ENCODE measurements around the gene PGLYRP1. TPM values are rescaled to one million over a fixed set of nuclear protein-coding genes. Genes with fewer than 3 reads are reported as not detected.
A peak's percentile ranks its signal among the peaks of the same experiment; 100 is the strongest.

The PGLYRP1 gene
- total RNA-seq, 1 experiment from 2014 or later = not detected

GRCh38 chr19:45973553-45974338 is 49.1 kb downstream of the PGLYRP1 start, which contains the start of gene NOVA2:
Gene NOVA2 (minus strand): TSS chr19:45973865. CDS start chr19:45973351, 514 bp downstream.
- Mint-ChIP-seq H3K4me1 (peaks cover 12 to 27% of the 10 kb centered on the region in 2 experiments), H3K27me3 (ENCODE audit: low read depth) (peaks cover 70% of the 10 kb centered on the region), H3K36me3 (ENCODE audit: insufficient read depth in 1 of 3, low read depth in 3 of 3) (0 out of 7 replicates have a peak, but pooled peaks cover 0 to 1% (median 0%) of the 10 kb centered on the region in 3 experiments), H3K27ac (no peak within 1 kb of the TSS), H3K9me3 (no peaks in the 10 kb centered on the region), H3K4me3 (peak within 1 kb of the TSS; percentile 59 to 81)
- Histone ChIP-seq H3K23ac (ENCODE audit: insufficient read length, low read depth, low read length) (no peak within 1 kb of the TSS), H3K14ac (ENCODE audit: insufficient read depth, low read length) (no peak within 1 kb of the TSS; the same call in 1 of the 2 replicates), H3K79me1 (ENCODE audit: insufficient read depth, low read depth, low read length, poor library complexity, severe bottlenecking) (no peaks in the 10 kb centered on the region), H3K4ac (ENCODE audit: low read depth, low read length) (no peak within 1 kb of the TSS), H3K4me2 (ENCODE audit: insufficient read depth, insufficient read length, low read length) (peak within 1 kb of the TSS; percentile 72), H3K56ac (ENCODE audit: insufficient read length, low read depth, low read length) (no peak within 1 kb of the TSS), H4K20me1 (ENCODE audit: control insufficient read depth, insufficient read depth, insufficient read length) (peaks cover 4% of the 10 kb centered on the region), H3K9me3 (ENCODE audit: control insufficient read depth, low read depth, low read length) (no peaks in the 10 kb centered on the region), H3K79me2 (ENCODE audit: insufficient read depth, low read length) (no peaks in the 10 kb centered on the region), H3T11ph (ENCODE audit: low read length) (no peak within 1 kb of the TSS), H2BK15ac (ENCODE audit: low read depth, low read length) (no peak within 1 kb of the TSS), H3K18ac (ENCODE audit: insufficient read length, low read depth, low read length) (no peak within 1 kb of the TSS), H4K8ac (replicated peaks; ENCODE audit: insufficient read length, low read depth, low read length) (no peak within 1 kb of the TSS), H2BK12ac (ENCODE audit: insufficient read length, low read depth, low read length) (no peak within 1 kb of the TSS), H3K27me3 (ENCODE audit: insufficient read depth, low read length) (no peaks in the 10 kb centered on the region; the same call in 1 of the 2 replicates), H2AFZ (ENCODE audit: low read length) (no peak within 1 kb of the TSS), H4K91ac (ENCODE audit: insufficient read length, low read depth, low read length) (no peak within 1 kb of the TSS), H3K23me2 (ENCODE audit: insufficient read length, low read depth, low read length, poor library complexity, severe bottlenecking) (no peaks in the 10 kb centered on the region), H3K27ac (ENCODE audit: insufficient read length, low read depth, low read length) (no peak within 1 kb of the TSS), H3K4me1 (ENCODE audit: insufficient read depth, low read length) (peaks cover 2% of the 10 kb centered on the region; the same call in 1 of the 2 replicates), H3K9ac (ENCODE audit: extremely low read depth, insufficient read length, low read length) (no peak within 1 kb of the TSS), H2BK120ac (ENCODE audit: low read depth, low read length, poor library complexity, severe bottlenecking) (no peak within 1 kb of the TSS), H4K5ac (ENCODE audit: insufficient read length, low read depth, low read length) (no peak within 1 kb of the TSS), H2AK5ac (ENCODE audit: insufficient read length, low read length) (no peak within 1 kb of the TSS), H2BK5ac (ENCODE audit: insufficient read length, low read length) (no peak within 1 kb of the TSS), H2BK20ac (ENCODE audit: low read depth, low read length, poor library complexity, severe bottlenecking) (no peak within 1 kb of the TSS)
- whole genome bisulfite sequencing (ENCODE audit: extremely low coverage, insufficient read length, low lambda C conversion rate) = no CpG with 5 or more reads among the region's 58 CpGs
- no peak for TF ChIP-seq CTCF (conservative IDR thresholded peaks at IDR 0.05)
- DNase-seq = peak; percentile 96
